K562 (cell line): ENCODE data around the gene CHMP3. TPM values are rescaled to one million over a fixed set of nuclear protein-coding genes. Genes with fewer than 3 reads are reported as not detected.

Experiments used
- ATAC-seq: fragments of 200-7000 bp; cut with Tn5 transposase; 3 replicates; pipeline ENCODE4 v1.9.1; 2020; ENCODE audit warnings: moderate library complexity
- BruUV-seq: library from RNA; stranded (reverse); fragments of 400-500 nt; replicated peaks from 2 replicates; lab custom pipeline; 2021; lab: Mats Ljungman, UMichigan
- CTCF ChIA-PET: fragments of 300-600 bp; formaldehyde crosslinking; extraction: SDS; loops from one replicate; lab custom pipeline; 2021; ENCODE audit warnings: low intra/inter-chr PET ratio; lab: Yijun Ruan, JAX
- POLR2A ChIA-PET: fragments of 300-600, 350-650 bp; sonication (Branson Sonifier 250); formaldehyde crosslinking; extraction: SDS; loops from one replicate; lab custom pipeline; 2021; ENCODE audit warnings: antibody characterized with exemption, inconsistent platforms; lab: Yijun Ruan, JAX
- DNase-seq, 4 experiments: peaks; one replicate each; pipeline versions ENCODE4 v3.0.0 to v3.0.0-alpha.2; 2011 to 2018; ENCODE audit warnings: low spot score in 3 of 4, mixed read lengths in 3 of 4; ENCODE audit errors: extremely low read depth in 1 of 4
- FAIRE-seq: peaks from 2 replicates; lab custom pipeline; 2011; peaks lifted over from hg19 to GRCh38; lab: Jason Lieb, UNC
- H2AFZ ChIP-seq: 2 replicates; pipeline ENCODE4 v1.6.0; 2011; ENCODE audit warnings: low read depth, low read length, control low read depth, inconsistent platforms
- H3K27ac ChIP-seq: fragments of 200-600 bp; 3 replicates; pipeline ENCODE4 v1.8.0; 2011; ENCODE audit warnings: low read depth, mild to moderate bottlenecking, control low read depth, inconsistent platforms, low read length, moderate library complexity, mixed read lengths; ENCODE audit errors: extremely low read depth
- H3K27me3 ChIP-seq, 2 experiments: fragments of 300-600 bp in 1 of 2; 2 replicates in 1 of 2; 3 replicates in 1 of 2; pipeline versions ENCODE4 v1.6.0 to v1.8.0; 2011; ENCODE audit warnings: inconsistent platforms in 2 of 2, low read length in 2 of 2, mild to moderate bottlenecking in 1 of 2, mixed read lengths in 1 of 2, moderate library complexity in 1 of 2; ENCODE audit not compliant: control insufficient read depth in 2 of 2, insufficient read depth in 2 of 2
- H3K36me3 ChIP-seq: fragments of 300-600 bp; 3 replicates; pipeline ENCODE4 v1.8.0; 2011; ENCODE audit warnings: mild to moderate bottlenecking, low read length, inconsistent platforms; ENCODE audit not compliant: control insufficient read depth, insufficient read depth
- H3K4me1 ChIP-seq, 2 experiments: fragments of 200-600 bp in 1 of 2; replicated peaks in 1 of 2; 2 replicates in 1 of 2; 3 replicates in 1 of 2; pipeline versions ENCODE4 v1.5.1 to v1.8.0; 2011; ENCODE audit warnings: inconsistent platforms in 2 of 2, low read length in 2 of 2, mild to moderate bottlenecking in 1 of 2, mixed read lengths in 1 of 2, moderate library complexity in 1 of 2; ENCODE audit not compliant: control insufficient read depth in 2 of 2, insufficient read depth in 2 of 2
- H3K4me2 ChIP-seq: 2 replicates; pipeline ENCODE4 v1.6.1; 2011; ENCODE audit warnings: low read length, control low read depth, inconsistent platforms, mixed read lengths; ENCODE audit not compliant: insufficient read depth
- H3K4me3 ChIP-seq: fragments of 200-600 bp; sonication (generic), shearing (Covaris generic); 2 replicates; pipeline ENCODE4 v1.5.1; 2016; ENCODE audit warnings: control low read depth, inconsistent platforms
- H3K79me2 ChIP-seq: fragments of 200-600 bp; 3 replicates; pipeline ENCODE4 v1.8.0; 2011; ENCODE audit warnings: low read length, inconsistent platforms; ENCODE audit not compliant: control insufficient read depth, insufficient read depth
- H3K9ac ChIP-seq, 2 experiments: 2 replicates each; pipeline versions ENCODE4 v1.6.0 to v1.6.1; 2011; ENCODE audit warnings: low read depth in 2 of 2, low read length in 2 of 2, control low read depth in 1 of 2, inconsistent platforms in 1 of 2, mild to moderate bottlenecking in 1 of 2, mixed read lengths in 1 of 2; ENCODE audit not compliant: insufficient read depth in 1 of 2
- H3K9me1 ChIP-seq: one replicate; pipeline ENCODE4 v1.6.0; 2011; ENCODE audit warnings: inconsistent platforms, mild to moderate bottlenecking, low read length, moderate library complexity; ENCODE audit not compliant: control insufficient read depth, insufficient read depth
- H3K9me3 ChIP-seq: replicated peaks from 2 replicates; pipeline ENCODE4 v1.5.1; 2011; ENCODE audit warnings: low read depth, low read length, inconsistent platforms; ENCODE audit not compliant: control insufficient read depth, insufficient read depth
- H4K20me1 ChIP-seq: replicated peaks from 2 replicates; pipeline ENCODE4 v1.6.1; 2011; ENCODE audit warnings: low read length, inconsistent platforms, mixed read lengths; ENCODE audit not compliant: control insufficient read depth, insufficient read depth
- BACH1 ChIP-seq: fragments of 200-800 bp; sonication (Bioruptor generic); IDR thresholded peaks from 2 replicates; pipeline ENCODE4 v1.6.1; 2016; ENCODE audit warnings: missing genetic modification characterization, missing compliant biosample characterization
- GTF2F1 ChIP-seq: IDR thresholded peaks from 2 replicates; pipeline ENCODE4 v1.6.1; 2011; ENCODE audit warnings: low read depth, low read length, improper control_type of control experiment
- NFATC3 ChIP-seq: fragments of 450-650 bp; IDR thresholded peaks from 2 replicates; pipeline ENCODE4 v1.6.1; 2017; ENCODE audit warnings: mild to moderate bottlenecking
- NR4A1 ChIP-seq, 2 experiments: fragments of 250-450 bp in 1 of 2; fragments of 450-650 bp in 1 of 2; sonication (Bioruptor Pico) in 1 of 2; IDR thresholded peaks; 2 replicates each; pipeline versions ENCODE4 v1.4.0 to v1.6.1; 2016 to 2020; ENCODE audit warnings: mild to moderate bottlenecking in 2 of 2, missing compliant biosample characterization in 1 of 2, missing genetic modification characterization in 1 of 2, moderate library complexity in 1 of 2
- NRF1 ChIP-seq, 2 experiments: fragments of 450-650 bp; IDR thresholded peaks in 1 of 2; conservative IDR thresholded peaks in 1 of 2; 2 replicates each; pipeline ENCODE4 v1.6.1; 2014; ENCODE audit warnings: mild to moderate bottlenecking in 2 of 2
- RFX5 ChIP-seq: IDR thresholded peaks from 2 replicates; pipeline ENCODE4 v1.6.1; 2011; ENCODE audit warnings: low read depth, mild to moderate bottlenecking, improper control_type of control experiment, low read length
- SP1 ChIP-seq: sonication (generic); formaldehyde crosslinking; IDR thresholded peaks from 2 replicates; pipeline ENCODE4 v1.8.1; 2022; ENCODE audit warnings: mild to moderate bottlenecking, missing genetic modification reagents
- TCFL5 ChIP-seq: fragments of 250-450 bp; sonication (Bioruptor Pico); conservative IDR thresholded peaks from 2 replicates; pipeline ENCODE4 v1.6.1; 2021; ENCODE audit warnings: mild to moderate bottlenecking, moderate library complexity, matching md5 sums
- TEAD2 ChIP-seq: fragments of 450-650 bp; IDR thresholded peaks from 2 replicates; pipeline ENCODE4 v1.6.1; 2016; ENCODE audit warnings: missing genetic modification characterization, control low read depth, missing compliant biosample characterization
- ZC3H11A ChIP-seq: IDR thresholded peaks from 2 replicates; pipeline ENCODE4 v1.6.1; 2012; ENCODE audit warnings: low read depth, low read length, improper control_type of control experiment
- ZNF584 ChIP-seq: fragments of 200-800 bp; sonication (Bioruptor generic); IDR thresholded peaks from 2 replicates; pipeline ENCODE4 v1.6.1; 2016; ENCODE audit warnings: low read depth, mild to moderate bottlenecking, missing genetic modification characterization, missing compliant biosample characterization
- whole genome bisulfite sequencing: fragments of 100-300 bp; shearing (Covaris generic); methylation state at CpG from one replicate; pipeline ENCODE4 v1.1.6; 2016; ENCODE audit warnings: low coverage, mixed read lengths; ENCODE audit not compliant: insufficient coverage; ENCODE audit errors: missing lambda C conversion rate; 5-methylcytosine and 5-hydroxymethylcytosine counted together
- in situ Hi-C: fragments of 300-500 bp; cut with MboI; formaldehyde crosslinking; loops from 4 replicates; pipeline ENCODE4 v1.15.0; 2018; ENCODE audit warnings: inconsistent platforms, mixed read lengths
- intact Hi-C: fragments of 100-400 bp; cut with micrococcal nuclease; formaldehyde crosslinking; loops from 2 replicates; pipeline ENCODE4 v1.14.2; 2022
- polyA plus RNA-seq, 8 experiments: library from polyadenylated mRNA; depleted of rRNA in 4 of 8; stranded (reverse) in 5 of 8; unstranded in 3 of 8; fragments of >200 nt; fragmentation: Nextera tagmentation in 2 of 8; fragmentation: Illumina TruSeq in 1 of 8; extraction: Ambion mirVana in 2 of 8; extraction: Trizol in 1 of 8; gene quantifications; 2 replicates each; pipeline versions ENCODE4 v1.2.1 to v1.2.3, GENCODE V29; 2011 to 2014; ENCODE audit warnings: inconsistent platforms in 1 of 8, missing spikeins in 1 of 8
- total RNA-seq, 7 experiments: library from RNA; depleted of rRNA in 6 of 7; stranded (reverse); fragments of >200 nt in 6 of 7; fragmentation: Illumina TruSeq in 2 of 7; extraction: Trizol in 2 of 7; gene quantifications; 2 replicates each; pipeline versions ENCODE4 v1.2.1 to v1.2.3, GENCODE V29; 2011 to 2021; ENCODE audit warnings: low replicate concordance in 1 of 7
- TF ChIP-seq, protein P1 (sequence below): fragments of 250-450 bp; sonication (Bioruptor Pico); IDR thresholded peaks from 2 replicates; pipeline ENCODE4 v1.8.0; 2022; ENCODE audit warnings: inconsistent platforms

CHMP3 gene
- total and polyA plus RNA-seq, 9 of the 15 experiments (the other 6 are each of a cell fraction or from before 2014, with no cell fraction given) = 20.6 to 52.5 (median 31.7) TPM

DNA sequence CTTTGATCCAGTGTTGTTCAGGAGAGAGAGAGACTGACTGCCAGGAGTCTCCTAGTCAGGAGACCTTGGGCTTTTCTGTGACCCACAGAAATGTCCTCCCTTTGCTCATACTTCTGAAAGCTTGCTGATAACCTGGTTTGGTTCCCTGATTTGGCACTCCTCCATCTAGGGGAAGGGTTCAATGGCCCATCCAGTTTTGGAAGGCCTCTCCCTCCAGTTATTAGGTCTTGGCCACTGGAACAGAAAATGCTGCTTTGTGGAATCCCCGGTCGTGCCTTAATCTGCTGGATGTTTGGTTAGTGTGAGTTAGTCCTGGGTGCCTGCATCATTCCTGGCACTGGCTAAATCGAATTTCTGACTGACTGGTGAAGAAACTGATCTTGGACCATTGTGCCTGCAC lies 86.3 kb downstream of the CHMP3 start:
- in situ Hi-C loops (no loop called here), intact Hi-C loops (no loop called here)
- Histone ChIP-seq H3K9ac (no peak overlapping the region), H3K4me2 (no peak overlapping the region), H2AFZ (no peak overlapping the region), H3K9me1 (no peaks in the 10 kb centered on the region), H3K4me1 (no peaks in the 10 kb centered on the region), H3K27ac (no peak overlapping the region), H3K4me3 (no peak overlapping the region), H3K36me3 (peaks cover 94% of the 10 kb centered on the region), H4K20me1 (peaks cover 4% of the 10 kb centered on the region; the same call in 1 of the 2 replicates), H3K79me2 (no peaks in the 10 kb centered on the region), H3K27me3 (no peaks in the 10 kb centered on the region), H3K9me3 (no peaks in the 10 kb centered on the region)
- no peak for ATAC-seq
- FAIRE-seq = no peak
- CTCF ChIA-PET = no interaction called here
- no TSS peak for BruUV-seq
- WGBS = 74% methylated on average over 3 of the region's 3 CpGs
- TF ChIP-seq TCFL5 (CRISPR knock-in tag) (no peak), GTF2F1 (no peak), RFX5 (no peak), NRF1 (conservative IDR thresholded peaks at IDR 0.05 in 1 of 2, IDR thresholded peaks at IDR 0.05 in 1 of 2) (no peak), SP1 (no peak), NR4A1 (CRISPR knock-in tag; IDR thresholded peaks at IDR 0.05) (no peak), NR4A1 (tag; IDR thresholded peaks at IDR 0.05) (no peak), ZC3H11A (no peak), NFATC3 (no peak), TEAD2 (tag) (no peak), BACH1 (no peak), ZNF584 (CRISPR knock-in tag) (no peak)
- TF ChIP-seq, protein P1, sequence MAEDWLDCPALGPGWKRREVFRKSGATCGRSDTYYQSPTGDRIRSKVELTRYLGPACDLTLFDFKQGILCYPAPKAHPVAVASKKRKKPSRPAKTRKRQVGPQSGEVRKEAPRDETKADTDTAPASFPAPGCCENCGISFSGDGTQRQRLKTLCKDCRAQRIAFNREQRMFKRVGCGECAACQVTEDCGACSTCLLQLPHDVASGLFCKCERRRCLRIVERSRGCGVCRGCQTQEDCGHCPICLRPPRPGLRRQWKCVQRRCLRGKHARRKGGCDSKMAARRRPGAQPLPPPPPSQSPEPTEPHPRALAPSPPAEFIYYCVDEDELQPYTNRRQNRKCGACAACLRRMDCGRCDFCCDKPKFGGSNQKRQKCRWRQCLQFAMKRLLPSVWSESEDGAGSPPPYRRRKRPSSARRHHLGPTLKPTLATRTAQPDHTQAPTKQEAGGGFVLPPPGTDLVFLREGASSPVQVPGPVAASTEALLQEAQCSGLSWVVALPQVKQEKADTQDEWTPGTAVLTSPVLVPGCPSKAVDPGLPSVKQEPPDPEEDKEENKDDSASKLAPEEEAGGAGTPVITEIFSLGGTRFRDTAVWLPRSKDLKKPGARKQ (CRISPR knock-in tag) = no peak
- POLR2A ChIA-PET = interaction anchor here (0.7 to 3.0 kb wide), 3 partner anchors 9 to 15 kb away, joined by 3 to 8 read pairs (median 4); no protein-coding TSS in a partner anchor
- DNase-seq = no peak
